Spleen (tissue), 7 donors: ENCODE data around the gene ME3.

Experiments used
- CTCF ChIP-seq, 11 experiments: fragments of 200-600 bp in 7 of 11; fragments of 450-650 bp in 4 of 11; sonication (generic) in 4 of 11; IDR thresholded peaks in 8 of 11; conservative IDR thresholded peaks in 3 of 11; 1 replicate in 7 of 11; 2 replicates in 4 of 11; pipeline versions ENCODE4 v1.4.0 to v1.8.0; 2016 to 2021; ENCODE audit warnings: antibody characterized with exemption in 11 of 11, inconsistent platforms in 4 of 11, mild to moderate bottlenecking in 1 of 11
- POLR2A ChIP-seq, 3 donors: fragments of 450-650 bp; IDR thresholded peaks; one replicate each; pipeline ENCODE4 v1.5.1; 2017; ENCODE audit warnings: antibody characterized with exemption in 3 of 3, mild to moderate bottlenecking in 1 of 3
- POLR2AphosphoS5 ChIP-seq, 3 donors: sonication (generic); formaldehyde crosslinking; IDR thresholded peaks; one replicate each; pipeline ENCODE4 v1.5.1; 2017; ENCODE audit warnings: antibody characterized with exemption in 3 of 3
- donor health status: DM: no; HTN: no; CAD: no; lungs with moderate emphysema.
- donor health status: DM: no; HTN: no; CAD: no.
- donor health status: DM: no; HTN: no; CAD: no.

GRCh38 chr11:86475027-86475426, 197.4 kb downstream of the ME3 start:
- TF ChIP-seq CTCF (IDR thresholded peaks at IDR 0.05 in 8 of 11, conservative IDR thresholded peaks at IDR 0.05 in 3 of 11), result no peak
- no peak for TF ChIP-seq POLR2A (IDR thresholded peaks at IDR 0.05)
- TF ChIP-seq POLR2AphosphoS5 (IDR thresholded peaks at IDR 0.05), result no peak
